Lung (tissue), 12 donors: Measurements from ENCODE around the gene KIFC1. TPM values are rescaled to one million over a fixed set of nuclear protein-coding genes. Genes with fewer than 3 reads are reported as not detected.
A peak's percentile ranks its signal among the peaks of the same experiment; 100 is the strongest.
"Not testable (repeated sequence)": the region's sequence is repeated elsewhere in the genome, so short reads cannot be mapped to it uniquely, and the experiment has no call there.

ENCODE experiments used
- ATAC-seq: fragments of 200-7000 bp; cut with Tn5 transposase; one replicate; pipeline ENCODE4 v1.9.1; 2020; ENCODE audit warnings: moderate number of reproducible peaks; ENCODE audit not compliant: insufficient read depth, low FRiP score
- DNase-seq, 3 donors: peaks; one replicate each; pipeline ENCODE4 v3.0.0-alpha.2; 2013 to 2017
- H3K27ac ChIP-seq, 2 donors: one replicate each; pipeline ENCODE4 v1.5.1; 2013; ENCODE audit warnings: mild to moderate bottlenecking in 2 of 2, moderate library complexity in 2 of 2, control low read depth in 1 of 2, inconsistent platforms in 1 of 2, low read depth in 1 of 2, low read length in 1 of 2
- H3K27me3 ChIP-seq, 3 donors: one replicate each; pipeline ENCODE4 v1.5.1; 2013; ENCODE audit warnings: low read length in 2 of 3; ENCODE audit not compliant: control insufficient read depth in 3 of 3, insufficient read depth in 3 of 3
- H3K36me3 ChIP-seq, 4 donors: one replicate each; pipeline ENCODE4 v1.5.1; 2013; ENCODE audit warnings: low read length in 4 of 4, mild to moderate bottlenecking in 1 of 4, moderate library complexity in 1 of 4; ENCODE audit not compliant: control insufficient read depth in 4 of 4, insufficient read depth in 4 of 4
- H3K4me1 ChIP-seq, 5 donors: one replicate each; pipeline ENCODE4 v1.5.1; 2013; ENCODE audit warnings: low read length in 5 of 5, mild to moderate bottlenecking in 2 of 5, moderate library complexity in 1 of 5; ENCODE audit not compliant: control insufficient read depth in 5 of 5, insufficient read depth in 5 of 5
- H3K4me3 ChIP-seq: one replicate; pipeline ENCODE4 v1.5.1; 2013; ENCODE audit warnings: mild to moderate bottlenecking, control low read depth, moderate library complexity
- H3K9ac ChIP-seq, 2 donors: one replicate each; pipeline ENCODE4 v1.5.1; 2013; ENCODE audit warnings: low read length in 2 of 2, control low read depth in 1 of 2; ENCODE audit not compliant: insufficient read depth in 1 of 2
- H3K9me3 ChIP-seq, 4 donors: one replicate each; pipeline ENCODE4 v1.5.1; 2013; ENCODE audit warnings: low read length in 3 of 4, mild to moderate bottlenecking in 1 of 4, moderate library complexity in 1 of 4; ENCODE audit not compliant: control insufficient read depth in 4 of 4, insufficient read depth in 3 of 4
- CTCF ChIP-seq: IDR thresholded peaks from 2 replicates; pipeline ENCODE4 v1.5.1; 2012; ENCODE audit warnings: mild to moderate bottlenecking; ENCODE audit errors: control extremely low read depth, extremely low read depth
- WGBS, 2 donors: extraction: QIAGEN DNeasy Blood & Tissue Kit; methylation state at CpG; one replicate each; pipeline ENCODE4 v1.1.7; 2013; 5-methylcytosine and 5-hydroxymethylcytosine counted together
- polyA plus RNA-seq, 2 donors: library from polyadenylated mRNA; stranded (reverse); fragments of 200-250 nt; gene quantifications; one replicate each; pipeline ENCODE4 v1.2.1, GENCODE V29; 2013
- total RNA-seq, 2 donors: library from RNA; depleted of rRNA in 1 of 2; stranded (reverse); fragments of >200 nt in 1 of 2; gene quantifications; one replicate each; pipeline ENCODE4 v1.2.1, GENCODE V29; 2014 to 2021
- donor health status: control.
- donor health status: control.
- donor health status: Bipolar disorder and iron deficiency.
- donor health status: healthy.
- donor health status: DM: yes; HTN: yes; CAD: no.

KIFC1 gene
- total and polyA plus RNA-seq, 4 donors: 2.1 to 4.4 (median 2.6) TPM

DNA sequence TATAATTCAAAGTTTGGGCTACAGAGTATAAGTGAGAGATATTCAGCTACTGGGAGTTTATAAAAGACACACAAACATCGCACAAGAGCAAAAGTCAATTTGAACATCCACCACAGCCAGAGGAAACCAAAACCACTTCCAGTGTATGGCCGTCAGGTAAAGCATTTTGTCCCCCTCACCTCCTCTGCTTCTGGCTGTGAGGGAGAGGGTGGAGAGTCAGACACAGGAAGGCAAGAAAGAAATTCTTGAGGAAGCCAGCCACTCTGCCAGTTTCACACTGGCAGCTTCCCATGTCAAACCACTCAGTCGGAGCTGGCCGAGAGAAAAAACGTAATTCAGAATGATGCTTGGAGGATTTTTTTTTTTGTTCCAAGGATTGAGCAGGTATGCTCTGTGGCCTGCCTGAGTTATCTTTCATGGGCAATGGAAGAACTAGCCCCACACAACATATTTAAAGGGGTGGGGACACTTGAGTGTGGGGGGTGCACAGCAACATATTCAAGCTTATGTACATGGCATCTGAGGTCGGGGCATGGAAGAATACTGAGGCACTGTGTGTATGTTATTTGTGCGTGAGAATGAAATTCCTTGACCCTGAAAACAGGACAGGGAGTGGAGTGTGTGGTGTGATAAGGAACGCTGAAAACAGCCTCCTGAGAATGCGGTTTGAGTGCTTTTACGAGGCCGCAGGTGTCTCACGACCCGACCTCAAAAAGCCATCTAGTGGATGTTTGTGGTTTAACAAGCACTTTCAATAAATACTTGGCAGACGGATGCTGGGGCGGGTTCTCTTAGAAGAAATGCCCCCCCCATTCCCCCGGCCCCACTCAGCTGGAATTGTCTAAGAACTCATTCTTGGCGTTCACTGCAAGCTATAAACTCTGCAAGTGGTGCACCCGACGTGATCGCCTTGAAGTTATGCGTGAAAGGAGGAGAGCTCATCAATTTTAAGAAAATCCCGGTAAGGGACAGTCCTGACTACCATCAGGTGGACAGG lies 46.6 kb upstream of the KIFC1 start:
- TF ChIP-seq CTCF: peak; percentile 42
- Histone ChIP-seq H3K27me3 (no peaks in the 10 kb centered on the region), H3K4me3 (no peak overlapping the region), H3K9ac (no peak overlapping the region), H3K4me1 (peaks cover 0 to 5% (median 0%) of the 10 kb centered on the region in 5 donors), H3K36me3 (no peaks in the 10 kb centered on the region), H3K27ac (peak overlapping the region in 1 of 2 donors; percentile 82), H3K9me3 (no peaks in the 10 kb centered on the region)
- ATAC-seq (peak; percentile 85), DNase-seq (peak; percentile 71 to 86 (median 83))
- 10 to 11% methylated on average over 22 of the region's 22 CpGs for WGBS, 2 donors

DNA sequence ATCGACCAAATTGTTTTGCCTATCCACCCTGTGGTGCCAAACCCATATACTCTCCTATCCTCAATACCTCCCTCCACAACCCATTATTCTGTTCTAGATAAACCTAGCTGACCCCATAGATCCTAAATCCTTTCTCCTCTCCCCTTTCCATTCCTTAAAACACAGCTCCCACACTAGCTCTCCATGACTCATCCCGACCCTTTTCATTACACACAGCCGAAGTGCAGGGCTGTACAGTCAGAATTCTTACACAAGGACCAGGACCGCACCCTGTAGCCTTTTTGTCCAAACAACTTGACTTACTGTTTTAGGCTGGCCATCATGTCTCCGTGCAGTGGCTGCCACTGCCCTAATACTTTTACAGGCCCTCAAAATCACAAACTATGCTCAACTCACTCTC lies 44.7 kb upstream of the KIFC1 start:
- WGBS, 2 donors: 73 to 83% methylated on average over 5 of the region's 5 CpGs
- H3K27me3 ChIP-seq, DNase-seq, H3K36me3 ChIP-seq, H3K9me3 ChIP-seq, H3K27ac ChIP-seq, H3K4me1 ChIP-seq, H3K4me3 ChIP-seq, ATAC-seq, H3K9ac ChIP-seq: not testable (repeated sequence)

- H3K27ac ChIP-seq: peak overlapping the region in 1 of 2 donors; percentile 31
- TF ChIP-seq CTCF: no peak
- H3K4me1 ChIP-seq: peaks cover 0 to 5% (median 0%) of the 10 kb centered on the region in 5 donors
- no peak for DNase-seq
- H3K4me3 ChIP-seq: no peak overlapping the region
- H3K27me3 ChIP-seq: no peaks in the 10 kb centered on the region
- no peak for ATAC-seq
- H3K36me3 ChIP-seq: no peaks in the 10 kb centered on the region
- 70 to 89% methylated on average over 5 of the region's 5 CpGs for WGBS, 2 donors
- no peaks in the 10 kb centered on the region for H3K9me3 ChIP-seq
- no peak overlapping the region for H3K9ac ChIP-seq
Measured at GRCh38 chr6:33347816-33348215, 43.8 kb upstream of the KIFC1 start.

- 79 to 83% methylated on average over 6 of the region's 6 CpGs for WGBS, 2 donors
- not testable (repeated sequence) for ATAC-seq, DNase-seq, H3K4me3 ChIP-seq, H3K27ac ChIP-seq, H3K9me3 ChIP-seq, H3K36me3 ChIP-seq, H3K9ac ChIP-seq, H3K27me3 ChIP-seq, H3K4me1 ChIP-seq
Measured at GRCh38 chr6:33355860-33356259, 35.8 kb upstream of the KIFC1 start.
